ENCODE results near the gene MAD1L1. TPM values are rescaled to one million over a fixed set of nuclear protein-coding genes. Genes with fewer than 3 reads are reported as not detected.

Gene MAD1L1
- total RNA-seq, 1 experiment from 2014 or later = 43.8 TPM

- ChIA-PET CTCF (no interaction called here), POLR2A (no interaction called here)
- no peaks in the 10 kb centered on the region for H3K36me3 Mint-ChIP-seq
- H3K27ac Mint-ChIP-seq = no peak overlapping the region
- H3K4me3 Mint-ChIP-seq = no peak overlapping the region
- TF ChIP-seq RELA (CRISPR knock-in tag; IDR thresholded peaks at IDR 0.05; ENCODE audit: borderline replicate concordance) (no peak), OVOL2 (CRISPR knock-in tag; IDR thresholded peaks at IDR 0.05; ENCODE audit: borderline replicate concordance) (no peak), ATF2 (CRISPR knock-in tag; IDR thresholded peaks at IDR 0.05; ENCODE audit: borderline replicate concordance, low read depth) (no peak), TEAD4 (CRISPR knock-in tag; IDR thresholded peaks at IDR 0.05) (no peak), ATF3 (CRISPR knock-in tag; conservative IDR thresholded peaks at IDR 0.05) (no peak), MLX (CRISPR knock-in tag; IDR thresholded peaks at IDR 0.05) (no peak), AFF4 (CRISPR knock-in tag; IDR thresholded peaks at IDR 0.05; ENCODE audit: borderline replicate concordance) (no peak), CTCF (IDR thresholded peaks at IDR 0.05) (no peak), ZNF281 (CRISPR knock-in tag; IDR thresholded peaks at IDR 0.05) (no peak), STAT6 (CRISPR knock-in tag; conservative IDR thresholded peaks at IDR 0.05; ENCODE audit: low read depth) (no peak), TEAD1 (CRISPR knock-in tag; IDR thresholded peaks at IDR 0.05) (no peak), E2F1 (CRISPR knock-in tag; IDR thresholded peaks at IDR 0.05) (no peak), HMGXB4 (CRISPR knock-in tag; IDR thresholded peaks at IDR 0.05) (no peak), ZNF423 (CRISPR knock-in tag; IDR thresholded peaks at IDR 0.05) (no peak), NFE2L1 (CRISPR knock-in tag; IDR thresholded peaks at IDR 0.05) (no peak)
- ATAC-seq (no peak), DNase-seq (ENCODE audit: low spot score) (no peak)
- no peaks in the 10 kb centered on the region; the same call in 1 of the 2 replicates for H3K27me3 Mint-ChIP-seq (ENCODE audit: low read depth)
- no peaks in the 10 kb centered on the region for H3K4me1 Mint-ChIP-seq
- H3K9me3 Mint-ChIP-seq = no peaks in the 10 kb centered on the region
Measured at GRCh38 chr7:1916601-1916970, 316.2 kb downstream of the MAD1L1 start.
